H9 (cell line): ENCODE measurements around the gene CELF4. TPM values are rescaled to one million over a fixed set of nuclear protein-coding genes. Genes with fewer than 3 reads are reported as not detected.

Source experiments
- DNase-seq: peaks from one replicate; pipeline ENCODE4 v3.0.0-alpha.2; 2017
- H2AFZ ChIP-seq: one replicate; pipeline ENCODE4 v1.6.1; 2013; ENCODE audit warnings: mild to moderate bottlenecking, low read length, control low read depth, moderate library complexity
- H2AK5ac ChIP-seq: 2 replicates; pipeline ENCODE4 v1.6.1; 2013; ENCODE audit warnings: low read length, control low read depth, mixed read lengths; ENCODE audit not compliant: insufficient read length
- H2BK120ac ChIP-seq: one replicate; pipeline ENCODE4 v1.6.1; 2013; ENCODE audit warnings: low read depth, mild to moderate bottlenecking, low read length, control low read depth, inconsistent platforms; ENCODE audit not compliant: poor library complexity, severe bottlenecking
- H2BK12ac ChIP-seq: 2 replicates; pipeline ENCODE4 v1.6.1; 2013; ENCODE audit warnings: low read length, control low read depth, mixed read lengths, low read depth; ENCODE audit not compliant: insufficient read length
- H2BK15ac ChIP-seq: 2 replicates; pipeline ENCODE4 v1.6.1; 2013; ENCODE audit warnings: low read depth, low read length, control low read depth
- H2BK20ac ChIP-seq: one replicate; pipeline ENCODE4 v1.6.1; 2013; ENCODE audit warnings: low read depth, mild to moderate bottlenecking, low read length, control low read depth, inconsistent platforms; ENCODE audit not compliant: poor library complexity, severe bottlenecking
- H2BK5ac ChIP-seq: 2 replicates; pipeline ENCODE4 v1.6.1; 2013; ENCODE audit warnings: low read length, control low read depth, mixed read lengths; ENCODE audit not compliant: insufficient read length
- H3K14ac ChIP-seq: 2 replicates; pipeline ENCODE4 v1.6.1; 2013; ENCODE audit warnings: low read length, control low read depth; ENCODE audit not compliant: insufficient read depth
- H3K18ac ChIP-seq: 2 replicates; pipeline ENCODE4 v1.6.1; 2013; ENCODE audit warnings: low read depth, mild to moderate bottlenecking, mixed read lengths, low read length, control low read depth; ENCODE audit not compliant: insufficient read length
- H3K23ac ChIP-seq: 2 replicates; pipeline ENCODE4 v1.6.1; 2013; ENCODE audit warnings: low read length, control low read depth, mixed read lengths, low read depth; ENCODE audit not compliant: insufficient read length
- H3K23me2 ChIP-seq: 2 replicates; pipeline ENCODE4 v1.6.1; 2013; ENCODE audit warnings: low read depth, mild to moderate bottlenecking, mixed read lengths, low read length, control low read depth; ENCODE audit not compliant: insufficient read length, poor library complexity, severe bottlenecking
- H3K27ac ChIP-seq: 2 replicates; pipeline ENCODE4 v1.5.1; 2013; ENCODE audit warnings: low read length, control low read depth, mixed read lengths, low read depth; ENCODE audit not compliant: insufficient read length
- H3K27me3 ChIP-seq: 2 replicates; pipeline ENCODE4 v1.6.1; 2013; ENCODE audit warnings: low read length, control low read depth, inconsistent platforms; ENCODE audit not compliant: insufficient read depth
- H3K4ac ChIP-seq: 2 replicates; pipeline ENCODE4 v1.6.1; 2013; ENCODE audit warnings: low read depth, mild to moderate bottlenecking, control low read depth, inconsistent platforms, low read length, moderate library complexity
- H3K4me1 ChIP-seq: 2 replicates; pipeline ENCODE4 v1.6.1; 2013; ENCODE audit warnings: low read length, control low read depth, inconsistent platforms; ENCODE audit not compliant: insufficient read depth
- H3K4me2 ChIP-seq: 2 replicates; pipeline ENCODE4 v1.6.1; 2013; ENCODE audit warnings: low read length, control low read depth, mixed read lengths; ENCODE audit not compliant: insufficient read length, insufficient read depth
- H3K56ac ChIP-seq: 2 replicates; pipeline ENCODE4 v1.6.1; 2013; ENCODE audit warnings: low read depth, mild to moderate bottlenecking, mixed read lengths, low read length, control low read depth; ENCODE audit not compliant: insufficient read length
- H3K79me1 ChIP-seq: 2 replicates; pipeline ENCODE4 v1.6.1; 2013; ENCODE audit warnings: low read depth, mild to moderate bottlenecking, moderate library complexity, low read length, control low read depth, inconsistent platforms; ENCODE audit not compliant: insufficient read depth, poor library complexity, severe bottlenecking
- H3K79me2 ChIP-seq: 2 replicates; pipeline ENCODE4 v1.6.1; 2013; ENCODE audit warnings: low read length, control low read depth, inconsistent platforms; ENCODE audit not compliant: insufficient read depth
- H3K9ac ChIP-seq: 2 replicates; pipeline ENCODE4 v1.6.1; 2013; ENCODE audit warnings: low read length, control low read depth, mixed read lengths; ENCODE audit not compliant: insufficient read length; ENCODE audit errors: extremely low read depth
- H3K9me3 ChIP-seq: one replicate; pipeline ENCODE4 v1.6.1; 2013; ENCODE audit warnings: low read depth, low read length, inconsistent platforms; ENCODE audit not compliant: control insufficient read depth
- H3T11ph ChIP-seq: one replicate; pipeline ENCODE4 v1.6.1; 2013; ENCODE audit warnings: mild to moderate bottlenecking, low read length, control low read depth, inconsistent platforms
- H4K20me1 ChIP-seq: one replicate; pipeline ENCODE4 v1.6.1; 2013; ENCODE audit not compliant: control insufficient read depth, insufficient read length, insufficient read depth
- H4K5ac ChIP-seq: 2 replicates; pipeline ENCODE4 v1.6.1; 2013; ENCODE audit warnings: low read depth, mild to moderate bottlenecking, mixed read lengths, low read length, control low read depth; ENCODE audit not compliant: insufficient read length
- H4K8ac ChIP-seq: replicated peaks from 2 replicates; pipeline ENCODE4 v1.6.1; 2013; ENCODE audit warnings: low read length, control low read depth, mixed read lengths, low read depth; ENCODE audit not compliant: insufficient read length
- H4K91ac ChIP-seq: 2 replicates; pipeline ENCODE4 v1.6.1; 2013; ENCODE audit warnings: low read depth, mild to moderate bottlenecking, moderate library complexity, mixed read lengths, low read length, control low read depth; ENCODE audit not compliant: insufficient read length
- H3K27ac Mint-ChIP-seq, 3 experiments: 2 replicates in 2 of 3; 3 replicates in 1 of 3; pipeline ENCODE4 v1.8.0; 2020 to 2021; ENCODE audit warnings: mixed read lengths in 3 of 3, mild to moderate bottlenecking in 1 of 3, moderate library complexity in 1 of 3
- H3K27me3 Mint-ChIP-seq: 2 replicates; pipeline ENCODE4 v1.8.0; 2021; ENCODE audit warnings: low read depth, mild to moderate bottlenecking, moderate library complexity, mixed read lengths
- H3K36me3 Mint-ChIP-seq, 3 experiments: 2 replicates in 2 of 3; 3 replicates in 1 of 3; pipeline ENCODE4 v1.8.0; 2020 to 2021; ENCODE audit warnings: low read depth in 3 of 3, mixed read lengths in 3 of 3; ENCODE audit not compliant: insufficient read depth in 1 of 3
- H3K4me1 Mint-ChIP-seq, 2 experiments: 2 replicates each; pipeline ENCODE4 v1.8.0; 2020; ENCODE audit warnings: mixed read lengths in 2 of 2
- H3K4me3 Mint-ChIP-seq, 2 experiments: 2 replicates in 1 of 2; 3 replicates in 1 of 2; pipeline ENCODE4 v1.8.0; 2020 to 2021; ENCODE audit warnings: mild to moderate bottlenecking in 2 of 2, mixed read lengths in 2 of 2, moderate library complexity in 1 of 2
- H3K9me3 Mint-ChIP-seq, 2 experiments: 2 replicates in 1 of 2; 3 replicates in 1 of 2; pipeline ENCODE4 v1.8.0; 2020; ENCODE audit warnings: mild to moderate bottlenecking in 2 of 2, mixed read lengths in 2 of 2, moderate library complexity in 1 of 2
- WGBS: extraction: QIAGEN DNeasy Blood & Tissue Kit; methylation state at CpG from one replicate; pipeline ENCODE4 v1.1.7; 2013; ENCODE audit warnings: missing lambda C conversion rate, low lambda C conversion rate, mixed read lengths; ENCODE audit not compliant: insufficient read length; ENCODE audit errors: extremely low coverage; 5-methylcytosine and 5-hydroxymethylcytosine counted together
- total RNA-seq: library from RNA; stranded (reverse); gene quantifications from 2 replicates; pipeline ENCODE4 v1.2.1, GENCODE V29; 2021
- TF ChIP-seq, protein P1 (sequence below): fragments of 200-600 bp; sonication (generic); conservative IDR thresholded peaks from 3 replicates; pipeline ENCODE4 v1.8.0; 2021; ENCODE audit warnings: antibody characterized with exemption, mild to moderate bottlenecking

CELF4 gene
- total RNA-seq, 1 experiment from 2014 or later: 1.1 TPM

- H3K18ac ChIP-seq: no peak overlapping the region
- H2AFZ ChIP-seq: no peak overlapping the region
- H3K4me2 ChIP-seq: no peak overlapping the region
- no peak overlapping the region for H3T11ph ChIP-seq
- no peaks in the 10 kb centered on the region for H3K79me1 ChIP-seq
- Mint-ChIP-seq H3K36me3 (no peaks in the 10 kb centered on the region), H3K27ac (no peak overlapping the region), H3K9me3 (no peaks in the 10 kb centered on the region), H3K4me3 (no peak overlapping the region), H3K27me3 (peaks cover 25% of the 10 kb centered on the region), H3K4me1 (peaks cover 16 to 17% of the 10 kb centered on the region in 2 experiments)
- no peak overlapping the region for H2BK120ac ChIP-seq
- H3K56ac ChIP-seq: no peak overlapping the region
- no peaks in the 10 kb centered on the region for H3K9me3 ChIP-seq
- no peaks in the 10 kb centered on the region for H3K23me2 ChIP-seq
- no peak overlapping the region for H4K8ac ChIP-seq
- no peak overlapping the region for H2AK5ac ChIP-seq
- no peaks in the 10 kb centered on the region for H3K4me1 ChIP-seq
- H3K23ac ChIP-seq: no peak overlapping the region
- DNase-seq: no peak
- H3K4ac ChIP-seq: no peak overlapping the region
- H2BK5ac ChIP-seq: no peak overlapping the region
- no peaks in the 10 kb centered on the region for H4K20me1 ChIP-seq
- WGBS: no CpG with 5 or more reads among the region's 8 CpGs
- H3K9ac ChIP-seq: no peak overlapping the region
- H4K5ac ChIP-seq: no peak overlapping the region
- no peak overlapping the region for H2BK15ac ChIP-seq
- H3K27me3 ChIP-seq: no peaks in the 10 kb centered on the region
- H3K27ac ChIP-seq: no peak overlapping the region
- H4K91ac ChIP-seq: no peak overlapping the region
- no peak overlapping the region for H3K14ac ChIP-seq
- TF ChIP-seq, protein P1, sequence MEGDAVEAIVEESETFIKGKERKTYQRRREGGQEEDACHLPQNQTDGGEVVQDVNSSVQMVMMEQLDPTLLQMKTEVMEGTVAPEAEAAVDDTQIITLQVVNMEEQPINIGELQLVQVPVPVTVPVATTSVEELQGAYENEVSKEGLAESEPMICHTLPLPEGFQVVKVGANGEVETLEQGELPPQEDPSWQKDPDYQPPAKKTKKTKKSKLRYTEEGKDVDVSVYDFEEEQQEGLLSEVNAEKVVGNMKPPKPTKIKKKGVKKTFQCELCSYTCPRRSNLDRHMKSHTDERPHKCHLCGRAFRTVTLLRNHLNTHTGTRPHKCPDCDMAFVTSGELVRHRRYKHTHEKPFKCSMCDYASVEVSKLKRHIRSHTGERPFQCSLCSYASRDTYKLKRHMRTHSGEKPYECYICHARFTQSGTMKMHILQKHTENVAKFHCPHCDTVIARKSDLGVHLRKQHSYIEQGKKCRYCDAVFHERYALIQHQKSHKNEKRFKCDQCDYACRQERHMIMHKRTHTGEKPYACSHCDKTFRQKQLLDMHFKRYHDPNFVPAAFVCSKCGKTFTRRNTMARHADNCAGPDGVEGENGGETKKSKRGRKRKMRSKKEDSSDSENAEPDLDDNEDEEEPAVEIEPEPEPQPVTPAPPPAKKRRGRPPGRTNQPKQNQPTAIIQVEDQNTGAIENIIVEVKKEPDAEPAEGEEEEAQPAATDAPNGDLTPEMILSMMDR: no peak
- no peak overlapping the region for H2BK20ac ChIP-seq
- no peaks in the 10 kb centered on the region for H3K79me2 ChIP-seq
- H2BK12ac ChIP-seq: no peak overlapping the region
Observed at GRCh38 chr18:37412829-37413228, 152.8 kb downstream of the CELF4 start.
